Ishikawa (cell line): Measurements from ENCODE around the gene BACH2.
A peak's percentile ranks its signal among the peaks of the same experiment; 100 is the strongest.

Experiments used
- CEBPB ChIP-seq: IDR thresholded peaks from 2 replicates; pipeline ENCODE4 v1.6.1; 2012
- CREB1 ChIP-seq: IDR thresholded peaks from 2 replicates; pipeline ENCODE4 v1.6.1; 2012; ENCODE audit warnings: low read depth
- EGR1 ChIP-seq: IDR thresholded peaks from 2 replicates; pipeline ENCODE4 v1.6.1; 2012
- EP300 ChIP-seq: IDR thresholded peaks from 2 replicates; pipeline ENCODE4 v1.6.1; 2012; ENCODE audit warnings: borderline replicate concordance
- FOXM1 ChIP-seq: IDR thresholded peaks from 2 replicates; pipeline ENCODE4 v1.6.1; 2012; ENCODE audit warnings: low read depth, borderline replicate concordance
- NFIC ChIP-seq: IDR thresholded peaks from 2 replicates; pipeline ENCODE4 v1.6.1; 2012
- RAD21 ChIP-seq: IDR thresholded peaks from 2 replicates; pipeline ENCODE4 v1.6.1; 2012; ENCODE audit warnings: low read depth
- REST ChIP-seq: IDR thresholded peaks from 2 replicates; pipeline ENCODE4 v1.6.1; 2012; ENCODE audit warnings: low read depth, mild to moderate bottlenecking
- TAF1 ChIP-seq: IDR thresholded peaks from 2 replicates; pipeline ENCODE4 v1.6.1; 2012; ENCODE audit warnings: low read depth, mild to moderate bottlenecking
- TCF12 ChIP-seq: IDR thresholded peaks from 2 replicates; pipeline ENCODE4 v1.6.1; 2012; ENCODE audit warnings: low read depth
- TEAD4 ChIP-seq: IDR thresholded peaks from 2 replicates; pipeline ENCODE4 v1.6.1; 2012
- YY1 ChIP-seq: IDR thresholded peaks from 2 replicates; pipeline ENCODE4 v1.6.1; 2012; ENCODE audit warnings: low read depth
- ZBTB7A ChIP-seq: IDR thresholded peaks from 2 replicates; pipeline ENCODE4 v1.6.1; 2012; ENCODE audit warnings: low read depth
- TF ChIP-seq, protein P1 (sequence below): IDR thresholded peaks from 2 replicates; pipeline ENCODE4 v1.6.1; 2012
- TF ChIP-seq, protein P2 (sequence below): IDR thresholded peaks from 2 replicates; pipeline ENCODE4 v1.6.1; 2012

Gene BACH2

GRCh38 chr6:89941031-89941762 lies 355.4 kb downstream of the BACH2 start:
- TF ChIP-seq RAD21 (no peak), CEBPB (no peak), ZBTB7A (no peak)

GRCh38 chr6:89940225-89941027 lies 356.2 kb downstream of the BACH2 start:
- peak; percentile 72 for TF ChIP-seq CEBPB
- TF ChIP-seq TCF12: no peak
- TF ChIP-seq RAD21: peak; percentile 94

DNA sequence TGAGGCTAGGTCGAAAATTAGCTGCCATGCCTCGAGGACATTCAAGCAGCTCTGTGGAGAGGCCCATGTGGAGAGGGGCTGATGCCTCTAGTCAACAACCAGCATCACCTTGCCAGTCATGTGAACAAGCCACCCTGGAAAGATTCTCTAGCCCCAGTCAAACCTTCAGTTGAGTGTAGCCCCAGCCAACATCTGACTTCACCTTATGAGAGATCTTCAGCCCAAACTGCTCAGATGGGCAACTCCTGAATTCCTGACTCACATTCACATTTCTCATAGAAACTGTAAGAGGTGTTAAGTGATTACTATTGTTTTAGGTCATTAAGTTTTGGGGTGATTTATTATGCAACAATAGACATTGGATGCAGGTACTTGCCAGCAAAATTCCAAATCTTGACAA lies 357.5 kb downstream of the BACH2 start:
- TF ChIP-seq RAD21 (no peak), TAF1 (no peak), NFIC (no peak), TEAD4 (no peak), EGR1 (no peak), REST (no peak), TCF12 (no peak), YY1 (no peak), CREB1 (no peak), EP300 (no peak), ZBTB7A (no peak), CEBPB (no peak)
- TF ChIP-seq, protein P1, sequence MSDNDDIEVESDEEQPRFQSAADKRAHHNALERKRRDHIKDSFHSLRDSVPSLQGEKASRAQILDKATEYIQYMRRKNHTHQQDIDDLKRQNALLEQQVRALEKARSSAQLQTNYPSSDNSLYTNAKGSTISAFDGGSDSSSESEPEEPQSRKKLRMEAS: no peak
- TF ChIP-seq, protein P2, sequence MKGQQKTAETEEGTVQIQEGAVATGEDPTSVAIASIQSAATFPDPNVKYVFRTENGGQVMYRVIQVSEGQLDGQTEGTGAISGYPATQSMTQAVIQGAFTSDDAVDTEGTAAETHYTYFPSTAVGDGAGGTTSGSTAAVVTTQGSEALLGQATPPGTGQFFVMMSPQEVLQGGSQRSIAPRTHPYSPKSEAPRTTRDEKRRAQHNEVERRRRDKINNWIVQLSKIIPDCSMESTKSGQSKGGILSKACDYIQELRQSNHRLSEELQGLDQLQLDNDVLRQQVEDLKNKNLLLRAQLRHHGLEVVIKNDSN: no peak

DNA sequence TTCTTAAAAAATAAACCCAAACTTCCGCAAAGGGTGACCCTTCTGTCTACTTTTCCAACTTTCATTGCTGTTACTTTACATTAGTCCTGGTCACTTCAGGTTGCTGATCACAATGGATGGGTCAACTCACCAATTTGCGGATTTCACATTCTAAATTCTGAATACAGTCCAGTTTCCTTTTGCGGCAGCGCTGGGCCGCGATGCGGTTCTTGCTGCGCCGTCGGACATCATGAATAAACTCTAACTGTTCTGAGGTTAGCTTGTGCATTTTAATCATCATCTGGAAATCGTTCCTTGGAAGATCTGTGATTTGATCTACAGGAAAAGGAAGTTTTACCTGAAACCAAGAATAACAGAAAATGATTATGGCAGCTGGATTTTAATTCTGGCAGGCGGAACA lies 358.6 kb downstream of the BACH2 start:
- TF ChIP-seq TAF1 (no peak), NFIC (no peak), EGR1 (no peak), REST (no peak), ZBTB7A (no peak), CEBPB (no peak), CREB1 (no peak), FOXM1 (no peak), RAD21 (no peak), TCF12 (no peak), TEAD4 (no peak), YY1 (no peak), EP300 (no peak)
- TF ChIP-seq, protein P1: no peak
- TF ChIP-seq, protein P2: no peak

DNA sequence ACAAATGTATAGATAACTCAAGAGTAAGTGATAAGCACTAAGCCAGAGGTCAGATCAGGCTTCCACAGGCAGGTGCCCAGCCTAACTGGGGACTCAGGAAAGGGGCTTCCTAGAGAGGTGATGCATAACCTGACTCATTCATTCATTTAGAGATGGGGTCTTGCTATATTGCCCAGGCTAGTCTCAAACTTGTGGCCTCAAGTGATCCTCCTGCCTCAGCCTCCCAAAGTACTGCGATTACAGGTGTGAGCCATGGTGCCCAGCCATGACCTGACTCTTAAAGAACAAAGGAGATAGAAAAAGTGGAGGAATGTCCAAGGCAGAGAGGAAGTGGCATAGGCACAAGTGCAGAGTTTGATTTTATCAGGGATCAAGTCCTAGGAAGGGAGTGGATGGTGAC lies 360.5 kb downstream of the BACH2 start:
- TF ChIP-seq EP300: no peak

DNA sequence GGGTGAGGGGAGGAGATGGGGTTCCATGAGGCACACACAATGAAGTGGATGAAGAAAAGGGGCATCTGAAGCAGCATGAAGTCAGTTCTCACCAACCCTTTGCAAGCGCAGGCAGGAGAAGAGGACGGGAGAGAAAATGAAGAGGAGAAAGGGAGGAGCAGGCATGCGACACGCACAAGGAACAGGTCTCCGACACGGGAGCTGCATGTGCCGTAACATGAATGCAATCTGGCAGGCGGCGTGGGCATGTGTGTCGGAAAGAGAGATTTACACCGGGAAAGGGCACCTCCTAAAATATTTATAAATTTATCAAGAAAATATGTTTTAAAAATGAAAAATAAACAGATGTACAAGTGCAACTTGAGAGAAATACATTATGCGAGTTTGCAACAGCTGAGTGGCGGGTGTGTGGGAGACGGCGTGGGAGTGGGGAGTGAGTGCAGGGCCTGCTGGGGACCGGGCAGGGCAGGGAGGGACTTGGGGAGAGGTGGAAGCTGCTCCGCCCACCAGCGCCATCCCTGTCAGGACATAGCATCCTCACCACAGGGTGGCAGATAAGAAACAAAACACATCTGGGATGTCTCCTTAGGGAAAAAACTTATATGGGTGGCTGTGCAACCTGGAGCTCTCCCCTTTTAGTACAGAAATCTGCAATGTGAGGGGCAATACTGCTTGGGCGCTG lies 361.8 kb downstream of the BACH2 start:
- TF ChIP-seq EGR1: no peak
- TF ChIP-seq EP300: no peak
- TF ChIP-seq CREB1: no peak
- TF ChIP-seq FOXM1: no peak
- no peak for TF ChIP-seq CEBPB
- no peak for TF ChIP-seq TEAD4
- TF ChIP-seq RAD21: no peak
- no peak for TF ChIP-seq NFIC
- TF ChIP-seq TCF12: no peak
- TF ChIP-seq ZBTB7A: no peak
